Stomach smooth muscle (tissue), 2 donors: Measurements from ENCODE around the gene PPP1R12B.
"Not testable (repeated sequence)": the region's sequence is repeated elsewhere in the genome, so short reads cannot be mapped to it uniquely, and the experiment has no call there.

Experiments used
- H3K27ac ChIP-seq: one replicate; pipeline ENCODE4 v1.7.0; 2013; ENCODE audit warnings: mild to moderate bottlenecking, low read length, inconsistent platforms
- H3K27me3 ChIP-seq, 2 donors: one replicate each; pipeline ENCODE4 v1.7.0; 2013; ENCODE audit warnings: low read length in 2 of 2; ENCODE audit not compliant: insufficient read depth in 2 of 2, control insufficient read depth in 1 of 2
- H3K36me3 ChIP-seq, 2 donors: one replicate each; pipeline ENCODE4 v1.7.0; 2013; ENCODE audit warnings: low read length in 2 of 2; ENCODE audit not compliant: control insufficient read depth in 2 of 2, insufficient read depth in 2 of 2
- H3K4me1 ChIP-seq: one replicate; pipeline ENCODE4 v1.7.0; 2013; ENCODE audit warnings: low read length; ENCODE audit not compliant: control insufficient read depth, insufficient read depth
- H3K4me3 ChIP-seq, 2 donors: one replicate each; pipeline ENCODE4 v1.7.0; 2013; ENCODE audit warnings: low read length in 2 of 2
- H3K9ac ChIP-seq, 2 donors: one replicate each; pipeline ENCODE4 v1.7.0; 2013; ENCODE audit warnings: low read length in 2 of 2, mild to moderate bottlenecking in 1 of 2
- H3K9me3 ChIP-seq, 2 donors: one replicate each; pipeline ENCODE4 v1.7.0; 2013; ENCODE audit warnings: low read length in 2 of 2; ENCODE audit not compliant: control insufficient read depth in 2 of 2
- donor health status: healthy.
- donor health status: Pancreatic carcinoma.

PPP1R12B gene

GRCh38 chr1:202351725-202352124 lies 3.2 kb downstream of the PPP1R12B start:
- Histone ChIP-seq H3K9ac (no peak overlapping the region), H3K27me3 (no peaks in the 10 kb centered on the region), H3K27ac (no peak overlapping the region), H3K9me3 (no peaks in the 10 kb centered on the region), H3K4me1 (peaks cover 4% of the 10 kb centered on the region), H3K36me3 (no peaks in the 10 kb centered on the region), H3K4me3 (no peak overlapping the region)

- not testable (repeated sequence) for H3K27ac ChIP-seq, H3K4me1 ChIP-seq, H3K9me3 ChIP-seq, H3K36me3 ChIP-seq, H3K27me3 ChIP-seq, H3K9ac ChIP-seq, H3K4me3 ChIP-seq
Measured at GRCh38 chr1:202352583-202353197, 4.2 kb downstream of the PPP1R12B start.

DNA sequence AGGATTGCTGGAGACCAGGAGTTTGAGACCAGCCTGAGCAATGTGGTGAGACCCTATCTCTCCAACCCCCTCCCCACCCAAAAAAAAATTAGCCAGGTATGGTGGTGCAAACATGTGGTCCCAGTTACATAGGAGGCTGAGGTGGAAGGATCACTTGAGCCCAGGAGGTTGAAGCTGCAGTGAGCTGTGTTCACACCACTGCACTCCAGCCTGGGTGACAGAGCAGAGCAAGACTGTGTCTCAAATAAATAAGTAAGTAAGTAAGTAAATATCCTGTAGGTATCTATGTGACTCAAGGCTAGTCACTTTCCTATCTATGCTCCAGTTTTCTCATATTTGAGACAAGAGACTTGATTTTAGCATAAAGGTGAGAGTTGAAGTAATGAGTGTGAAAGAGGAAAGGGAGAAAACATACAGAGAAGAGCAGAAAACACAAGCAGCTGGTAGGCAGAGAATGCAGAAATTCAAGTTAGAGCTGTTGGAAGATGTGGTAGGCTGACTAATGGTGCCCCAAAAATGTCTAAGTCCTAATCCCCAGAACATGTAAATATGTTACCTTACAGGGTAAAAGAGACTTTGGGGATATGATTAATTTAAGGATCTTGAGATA lies 7.5 kb downstream of the PPP1R12B start:
- Histone ChIP-seq H3K4me1 (no peaks in the 10 kb centered on the region), H3K9ac (no peak overlapping the region), H3K27ac (no peak overlapping the region), H3K9me3 (no peaks in the 10 kb centered on the region), H3K4me3 (no peak overlapping the region), H3K27me3 (no peaks in the 10 kb centered on the region), H3K36me3 (no peaks in the 10 kb centered on the region)

DNA sequence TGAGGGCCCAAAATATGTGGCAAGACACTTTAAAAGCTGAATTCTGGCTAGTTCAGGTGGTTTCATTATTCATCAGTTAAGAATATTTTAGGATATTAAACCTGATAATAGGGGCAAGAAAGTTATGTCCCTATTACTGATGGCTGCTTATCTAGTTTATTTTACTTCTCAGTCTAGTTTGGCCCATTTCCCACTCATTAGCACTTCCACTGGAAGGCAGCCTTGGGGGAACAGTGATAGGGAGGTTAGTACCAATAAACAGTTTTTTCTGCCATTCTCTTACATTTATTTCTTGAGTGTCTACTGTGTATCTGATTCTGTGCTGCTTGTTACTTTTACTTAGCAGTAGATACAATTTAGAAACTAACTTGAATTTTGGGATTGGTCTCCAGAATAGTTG lies 9.0 kb downstream of the PPP1R12B start:
- H3K9ac ChIP-seq: no peak overlapping the region
- H3K27ac ChIP-seq: no peak overlapping the region
- H3K4me3 ChIP-seq: no peak overlapping the region
- H3K27me3 ChIP-seq: no peaks in the 10 kb centered on the region
- H3K9me3 ChIP-seq: no peaks in the 10 kb centered on the region
- H3K4me1 ChIP-seq: no peaks in the 10 kb centered on the region
- no peaks in the 10 kb centered on the region for H3K36me3 ChIP-seq

DNA sequence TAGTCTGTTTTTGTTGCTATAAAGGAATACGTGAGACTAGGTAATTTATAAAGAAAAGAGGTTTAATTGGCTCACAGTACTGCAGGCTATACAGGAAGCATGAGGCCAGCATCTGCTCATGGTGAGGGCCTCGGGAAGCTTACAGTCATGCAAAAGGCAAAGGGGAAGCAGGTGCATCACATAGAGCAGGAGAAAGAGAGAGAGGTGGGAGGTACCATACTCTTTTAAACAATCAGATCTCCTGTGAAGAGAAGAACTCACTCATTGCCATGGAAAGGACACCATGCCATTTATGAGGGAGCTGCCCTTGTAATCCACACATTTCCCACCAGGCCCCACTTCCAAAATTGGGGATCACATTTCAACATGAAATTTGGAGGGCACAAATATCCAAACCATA lies 12.7 kb downstream of the PPP1R12B start:
- no peak overlapping the region for H3K4me3 ChIP-seq
- H3K36me3 ChIP-seq: no peaks in the 10 kb centered on the region
- H3K4me1 ChIP-seq: no peaks in the 10 kb centered on the region
- no peaks in the 10 kb centered on the region for H3K27me3 ChIP-seq
- no peak overlapping the region for H3K27ac ChIP-seq
- H3K9me3 ChIP-seq: no peaks in the 10 kb centered on the region
- no peak overlapping the region for H3K9ac ChIP-seq

- H3K9ac ChIP-seq: no peak overlapping the region
- no peak overlapping the region for H3K27ac ChIP-seq
- no peaks in the 10 kb centered on the region for H3K4me1 ChIP-seq
- no peaks in the 10 kb centered on the region for H3K36me3 ChIP-seq
- no peaks in the 10 kb centered on the region for H3K27me3 ChIP-seq
- H3K9me3 ChIP-seq: no peaks in the 10 kb centered on the region
- H3K4me3 ChIP-seq: no peak overlapping the region
Measured at GRCh38 chr1:202361701-202362100, 13.2 kb downstream of the PPP1R12B start.

DNA sequence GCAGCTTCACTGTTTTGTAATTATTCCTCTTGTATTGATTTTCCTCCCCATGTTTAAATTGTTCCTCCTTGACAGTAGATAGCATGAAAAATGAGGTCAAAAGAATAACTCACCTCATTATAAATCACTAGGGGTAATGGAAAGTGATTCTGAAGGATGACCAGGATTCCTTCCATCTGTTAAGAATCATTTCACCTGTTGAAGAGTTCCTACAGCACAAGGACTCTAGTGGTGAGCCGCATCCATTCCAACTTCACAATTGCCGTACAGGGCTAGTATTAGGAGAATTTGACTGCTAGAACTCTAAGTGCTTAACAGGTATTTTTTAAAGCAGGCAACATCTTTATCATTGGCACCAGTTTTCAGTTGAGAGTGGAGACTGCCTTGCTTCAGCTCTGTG lies 13.7 kb downstream of the PPP1R12B start:
- Histone ChIP-seq H3K4me3 (no peak overlapping the region), H3K27ac (no peak overlapping the region), H3K27me3 (no peaks in the 10 kb centered on the region), H3K36me3 (no peaks in the 10 kb centered on the region), H3K9me3 (no peaks in the 10 kb centered on the region), H3K4me1 (no peaks in the 10 kb centered on the region), H3K9ac (no peak overlapping the region)

DNA sequence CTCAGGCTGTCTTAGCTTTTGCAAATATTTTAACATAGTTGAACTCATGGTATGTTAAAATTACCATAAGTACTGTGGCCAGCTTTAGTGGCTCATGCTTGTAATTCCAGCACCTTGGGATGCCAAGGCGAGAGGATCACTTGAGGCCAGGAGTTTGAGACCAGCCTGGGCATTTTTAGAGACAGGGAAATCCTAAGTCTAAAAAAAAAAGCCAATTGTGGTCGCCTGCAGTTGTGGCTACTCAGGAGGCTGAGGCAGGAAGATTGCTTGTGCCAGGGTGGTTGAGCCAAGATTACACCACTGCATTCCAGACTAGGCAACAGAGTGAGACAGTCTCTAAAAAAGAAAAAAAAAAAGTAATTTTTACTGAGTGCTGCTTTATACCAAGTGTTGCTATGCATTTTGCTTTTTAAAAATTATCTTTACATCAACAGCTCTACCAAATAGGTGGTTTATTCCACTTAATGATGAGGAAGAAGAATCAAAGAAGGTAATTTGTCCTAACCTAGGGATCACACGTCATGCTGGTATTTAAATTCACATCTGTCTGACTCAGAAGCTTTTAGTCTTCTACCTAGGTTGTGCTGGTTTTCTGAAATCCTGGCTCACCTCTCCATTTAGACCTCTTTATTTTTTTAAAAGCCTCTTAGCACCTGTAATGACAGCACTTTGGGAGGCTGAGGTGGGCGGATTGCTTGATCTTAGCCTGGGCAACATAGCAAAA lies 16.8 kb downstream of the PPP1R12B start:
- no peak overlapping the region for H3K4me3 ChIP-seq
- H3K9ac ChIP-seq: no peak overlapping the region
- no peaks in the 10 kb centered on the region for H3K9me3 ChIP-seq
- no peak overlapping the region for H3K27ac ChIP-seq
- no peaks in the 10 kb centered on the region for H3K36me3 ChIP-seq
- no peaks in the 10 kb centered on the region for H3K27me3 ChIP-seq
- H3K4me1 ChIP-seq: no peaks in the 10 kb centered on the region

DNA sequence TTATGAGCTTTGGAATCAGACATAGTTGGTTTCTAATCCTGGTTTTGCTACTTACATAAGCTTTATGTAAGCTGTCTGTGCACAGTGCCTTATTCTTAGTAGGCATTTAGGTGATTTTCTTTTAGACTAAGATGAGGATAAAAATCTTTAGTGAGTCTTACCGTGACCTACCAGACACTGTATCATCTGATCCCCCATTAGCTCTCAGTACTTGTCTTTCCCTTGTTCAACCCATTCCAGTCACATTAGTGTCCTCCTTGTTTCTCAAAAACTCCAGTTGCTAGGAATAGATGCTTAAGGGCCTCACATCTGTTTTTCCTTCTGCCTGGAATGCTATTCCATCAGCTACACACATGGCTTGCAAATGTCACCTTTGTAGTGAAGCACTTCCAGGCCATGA lies 18.8 kb downstream of the PPP1R12B start:
- Histone ChIP-seq H3K9ac (no peak overlapping the region), H3K4me1 (no peaks in the 10 kb centered on the region), H3K9me3 (no peaks in the 10 kb centered on the region), H3K27me3 (no peaks in the 10 kb centered on the region), H3K27ac (no peak overlapping the region), H3K36me3 (no peaks in the 10 kb centered on the region), H3K4me3 (no peak overlapping the region)

- not testable (repeated sequence) for H3K27ac ChIP-seq, H3K4me3 ChIP-seq, H3K9ac ChIP-seq, H3K9me3 ChIP-seq, H3K4me1 ChIP-seq, H3K27me3 ChIP-seq, H3K36me3 ChIP-seq
Measured at GRCh38 chr1:202370906-202371305, 22.4 kb downstream of the PPP1R12B start.

DNA sequence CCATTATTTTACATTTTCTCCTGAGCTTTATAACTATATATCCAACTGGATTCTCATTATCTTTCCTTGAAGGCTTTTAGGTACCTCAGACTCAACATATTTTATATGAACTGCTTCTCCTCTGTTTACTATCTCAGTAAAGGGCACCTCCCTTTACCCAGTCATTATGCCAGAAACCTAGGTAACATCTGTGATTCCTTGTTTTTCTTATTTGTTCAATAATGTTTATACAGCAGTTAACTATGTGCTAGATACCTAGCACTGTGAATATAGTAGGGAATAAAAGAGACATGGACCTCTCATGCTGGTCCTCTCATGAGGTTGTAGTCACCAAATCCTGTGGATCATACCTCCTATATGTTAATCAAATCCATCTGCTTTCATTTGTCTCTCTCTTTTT lies 25.6 kb downstream of the PPP1R12B start:
- Histone ChIP-seq H3K9ac (no peak overlapping the region), H3K4me3 (no peak overlapping the region), H3K27ac (no peak overlapping the region), H3K27me3 (no peaks in the 10 kb centered on the region), H3K4me1 (no peaks in the 10 kb centered on the region), H3K36me3 (no peaks in the 10 kb centered on the region), H3K9me3 (no peaks in the 10 kb centered on the region)
